Erythroblast (primary cell): ENCODE measurements around the gene OR6C4.

Experiments used
- GATA1 ChIP-seq: IDR thresholded peaks from 2 replicates; pipeline ENCODE4 v1.6.1; 2011; ENCODE audit warnings: low read depth, mild to moderate bottlenecking, control low read depth, low read length, moderate library complexity
- POLR2A ChIP-seq: IDR thresholded peaks from 2 replicates; pipeline ENCODE4 v1.6.1; 2011; ENCODE audit warnings: mild to moderate bottlenecking, low read length

GRCh38 chr12:55501601-55502000 lies 47.8 kb upstream of the OR6C4 start:
- TF ChIP-seq POLR2A = no peak
- TF ChIP-seq GATA1 = no peak
